ENCODE results near the gene TBPL1.

DNA sequence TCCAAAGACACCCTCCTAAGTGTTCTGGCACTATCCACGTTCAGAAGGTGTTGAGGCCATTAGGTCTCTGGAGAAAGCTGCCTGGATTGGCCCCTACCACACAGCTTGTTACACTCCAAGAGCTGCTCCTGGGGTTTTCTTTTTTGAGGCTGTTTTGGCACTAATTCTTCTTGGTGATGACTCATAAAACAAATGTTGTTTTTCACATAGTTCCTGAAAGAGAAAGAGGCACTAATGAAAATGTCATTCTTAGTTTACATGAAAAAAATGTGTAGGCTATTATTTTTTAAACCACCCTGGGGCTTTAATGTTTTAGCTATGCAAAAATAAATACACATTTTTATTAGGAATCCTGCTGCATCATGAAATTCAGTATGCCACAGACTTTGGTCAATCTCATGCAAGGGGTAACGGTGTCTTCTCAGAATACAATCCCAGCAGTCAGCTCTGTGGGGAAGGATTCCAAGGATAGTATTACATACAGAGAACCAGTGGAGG, 38.1 kb downstream of the TBPL1 start:
- TF ChIP-seq POLR2AphosphoS5 (IDR thresholded peaks at IDR 0.05) (no peak), POLR2A (IDR thresholded peaks at IDR 0.05) (no peak), CTCF (IDR thresholded peaks at IDR 0.05) (no peak), EP300 (IDR thresholded peaks at IDR 0.05) (no peak)

Measured in sigmoid colon (tissue), 4 donors.